KOPT-K1 (cell line): ENCODE measurements around the gene OR8D2.
"Not testable (repeated sequence)": the region's sequence is repeated elsewhere in the genome, so short reads cannot be mapped to it uniquely, and the experiment has no call there.

Source experiments
- H3K27ac ChIP-seq: fragments of 200-600 bp; sonication (generic); 2 replicates; pipeline ENCODE4 v1.5.1; 2016; ENCODE audit warnings: antibody characterized with exemption, mild to moderate bottlenecking, low read depth, low read length; ENCODE audit not compliant: poor library complexity, severe bottlenecking
- H3K36me3 ChIP-seq: fragments of 200-600 bp; sonication (generic); 2 replicates; pipeline ENCODE4 v1.5.1; 2017; ENCODE audit warnings: antibody characterized with exemption, mild to moderate bottlenecking, low read length, moderate library complexity; ENCODE audit not compliant: insufficient read depth
- H3K9me3 ChIP-seq: fragments of 200-600 bp; sonication (generic); 2 replicates; pipeline ENCODE4 v1.5.1; 2017; ENCODE audit warnings: antibody characterized with exemption, low read length, mild to moderate bottlenecking; ENCODE audit not compliant: insufficient read depth, poor library complexity, severe bottlenecking

Gene OR8D2

GRCh38 chr11:124310721-124311120, 9.3 kb downstream of the OR8D2 start:
- Histone ChIP-seq H3K36me3 (no peaks in the 10 kb centered on the region), H3K27ac (no peak overlapping the region), H3K9me3 (no peaks in the 10 kb centered on the region)

- no peak overlapping the region for H3K27ac ChIP-seq
- no peaks in the 10 kb centered on the region for H3K9me3 ChIP-seq
- H3K36me3 ChIP-seq = no peaks in the 10 kb centered on the region
Observed at GRCh38 chr11:124307093-124307492, 12.9 kb downstream of the OR8D2 start.

GRCh38 chr11:124302347-124303125, 17.5 kb downstream of the OR8D2 start:
- Histone ChIP-seq H3K36me3 (no peaks in the 10 kb centered on the region), H3K9me3 (no peaks in the 10 kb centered on the region), H3K27ac (no peak overlapping the region)

GRCh38 chr11:124301548-124301947, 18.4 kb downstream of the OR8D2 start:
- H3K9me3 ChIP-seq = no peaks in the 10 kb centered on the region
- no peak overlapping the region for H3K27ac ChIP-seq
- H3K36me3 ChIP-seq = no peaks in the 10 kb centered on the region

- Histone ChIP-seq H3K9me3 (no peaks in the 10 kb centered on the region), H3K36me3 (no peaks in the 10 kb centered on the region), H3K27ac (no peak overlapping the region)
Observed at GRCh38 chr11:124297921-124298320, 22.1 kb downstream of the OR8D2 start.

DNA sequence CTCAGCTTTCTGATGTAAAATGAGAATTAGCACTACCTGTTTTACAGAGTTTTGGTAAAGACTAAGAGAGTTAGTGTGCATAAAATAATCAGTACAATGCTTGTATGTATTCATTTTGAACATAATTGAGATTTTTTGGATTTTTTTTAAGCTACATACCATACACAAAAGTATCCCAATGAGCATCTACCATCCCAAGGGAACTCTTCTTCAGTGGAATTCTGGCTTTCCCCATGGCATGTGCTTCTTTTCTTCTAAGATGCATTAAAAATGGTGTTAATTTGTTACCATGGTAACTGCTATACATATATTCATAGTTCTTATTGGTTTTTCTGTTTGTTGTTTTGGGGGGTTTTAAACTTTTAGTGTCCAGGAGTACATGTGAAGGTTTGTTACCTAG, 24.0 kb downstream of the OR8D2 start:
- Histone ChIP-seq H3K27ac (no peak overlapping the region), H3K36me3 (no peaks in the 10 kb centered on the region), H3K9me3 (no peaks in the 10 kb centered on the region)

DNA sequence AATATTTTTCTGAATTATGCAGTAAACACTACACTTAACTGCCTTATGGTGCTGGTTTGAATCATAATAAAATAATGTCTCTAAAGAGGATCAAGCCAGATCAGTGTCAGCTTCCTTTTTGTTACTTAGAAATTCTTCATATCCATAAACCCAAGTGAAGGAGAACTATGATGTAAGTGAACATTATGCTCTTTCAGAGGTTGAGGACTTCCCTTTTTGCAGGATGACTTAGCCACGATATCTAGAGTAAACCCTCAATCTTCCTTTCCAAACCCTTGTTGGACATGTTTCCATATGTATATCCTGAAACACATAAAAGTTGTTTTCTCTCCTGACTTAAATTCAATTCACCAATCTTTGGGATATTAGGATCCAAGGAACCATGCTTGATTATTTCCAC, 25.3 kb downstream of the OR8D2 start:
- H3K27ac ChIP-seq = no peak overlapping the region
- no peaks in the 10 kb centered on the region for H3K9me3 ChIP-seq
- H3K36me3 ChIP-seq = no peaks in the 10 kb centered on the region

- Histone ChIP-seq H3K36me3 (no peaks in the 10 kb centered on the region), H3K9me3 (no peaks in the 10 kb centered on the region), H3K27ac (no peak overlapping the region)
Observed at GRCh38 chr11:124285610-124286344, 34.2 kb downstream of the OR8D2 start.

DNA sequence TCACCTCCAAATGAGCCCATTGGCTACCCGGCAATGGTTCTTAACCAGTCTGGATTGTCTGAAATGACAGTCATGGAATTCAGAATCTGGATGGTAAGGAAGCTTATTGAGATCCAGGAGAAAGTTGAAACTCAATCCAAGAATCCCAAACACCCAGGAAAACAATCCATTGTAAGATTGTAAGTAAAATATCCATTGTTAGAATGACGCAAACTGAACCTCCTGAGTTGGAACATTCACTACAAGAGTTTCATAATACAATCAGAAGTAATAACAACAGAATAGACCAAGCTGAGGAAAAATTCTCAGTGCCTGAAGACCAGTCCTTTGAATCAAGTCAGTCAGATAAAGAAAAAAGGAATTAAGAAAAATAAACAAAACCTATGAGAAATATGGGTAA, 41.7 kb downstream of the OR8D2 start:
- Histone ChIP-seq H3K27ac (no peak overlapping the region), H3K9me3 (no peaks in the 10 kb centered on the region), H3K36me3 (no peaks in the 10 kb centered on the region)

DNA sequence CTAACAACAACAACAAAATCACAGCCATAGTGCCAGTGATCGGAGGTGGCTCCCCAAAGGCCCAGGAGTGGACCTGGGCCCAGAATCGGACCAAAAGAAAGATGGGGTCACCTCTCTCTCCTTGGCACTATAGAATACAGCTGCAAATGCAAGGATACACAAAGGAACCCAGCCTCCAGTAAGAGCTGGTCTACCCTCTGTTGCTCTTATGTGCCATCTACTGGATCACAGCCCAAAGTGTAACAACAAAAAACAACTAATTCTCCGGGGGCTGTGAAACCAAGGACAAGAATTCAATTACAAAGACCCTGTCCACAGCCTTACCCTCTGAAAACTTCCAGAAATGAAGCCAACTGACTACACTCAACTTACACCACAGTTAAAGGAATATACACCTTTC, 42.2 kb downstream of the OR8D2 start:
- H3K9me3 ChIP-seq = no peaks in the 10 kb centered on the region
- no peak overlapping the region for H3K27ac ChIP-seq
- no peaks in the 10 kb centered on the region for H3K36me3 ChIP-seq

DNA sequence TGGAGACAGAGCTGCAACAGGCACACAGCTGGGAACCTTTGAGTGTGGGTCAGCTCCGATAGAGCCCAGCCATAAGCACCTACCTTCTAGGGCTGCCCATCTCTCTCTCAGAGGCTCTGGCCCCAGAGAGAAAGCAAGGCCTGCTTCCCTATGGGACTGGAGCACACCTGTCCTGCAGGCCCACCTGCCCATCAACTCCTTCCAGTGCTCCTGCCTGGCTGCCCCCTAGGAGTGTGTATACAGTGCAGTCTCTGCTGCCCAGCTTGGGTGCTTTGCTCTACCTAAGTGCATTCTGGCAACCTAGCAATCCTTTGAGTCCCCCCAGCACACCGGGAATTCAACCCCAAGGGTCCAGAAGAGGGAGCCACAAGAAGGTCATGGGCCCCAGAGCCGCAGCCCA, 42.8 kb downstream of the OR8D2 start:
- Histone ChIP-seq H3K27ac (no peak overlapping the region), H3K9me3 (no peaks in the 10 kb centered on the region), H3K36me3 (no peaks in the 10 kb centered on the region)

DNA sequence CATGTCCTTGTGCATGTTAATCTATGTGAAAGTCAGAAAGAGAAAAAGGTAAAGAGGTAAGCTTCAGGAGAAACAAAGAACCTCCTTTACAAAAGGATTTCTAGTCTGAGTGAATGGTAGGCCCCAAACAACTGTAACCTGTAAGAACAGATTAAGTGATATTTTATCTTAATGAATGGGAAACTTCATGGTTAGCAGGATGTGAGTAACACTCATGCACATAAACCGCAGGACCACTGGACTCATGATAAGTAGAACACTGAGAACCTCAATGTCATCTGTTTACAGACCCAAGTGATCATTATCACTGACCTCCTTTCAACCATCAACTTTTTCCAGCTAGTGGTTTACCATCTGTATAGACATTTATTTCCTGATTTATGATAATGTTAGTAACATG, 43.9 kb downstream of the OR8D2 start:
- H3K27ac ChIP-seq = no peak overlapping the region
- H3K9me3 ChIP-seq = no peaks in the 10 kb centered on the region
- H3K36me3 ChIP-seq = no peaks in the 10 kb centered on the region

DNA sequence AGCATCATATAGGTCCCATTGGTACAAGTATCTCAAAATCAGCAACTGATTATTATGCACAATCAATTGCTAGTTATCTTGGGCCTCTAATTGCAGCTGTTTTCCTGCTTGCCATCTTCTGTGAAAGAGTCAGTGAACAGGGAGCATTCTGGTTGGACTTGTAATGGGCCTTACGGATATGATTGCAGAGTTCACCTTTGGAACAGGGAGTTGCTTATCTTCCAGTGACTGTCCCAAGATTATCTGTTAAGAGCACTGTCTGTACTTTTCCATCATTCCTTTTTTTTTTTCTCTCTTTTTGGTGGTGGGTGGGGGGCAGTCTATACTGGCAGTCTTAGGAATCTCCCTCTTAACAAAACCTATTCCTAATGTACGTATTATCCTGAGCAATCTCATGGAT, 46.0 kb downstream of the OR8D2 start:
- no peak overlapping the region for H3K27ac ChIP-seq
- H3K9me3 ChIP-seq = no peaks in the 10 kb centered on the region
- H3K36me3 ChIP-seq = no peaks in the 10 kb centered on the region

DNA sequence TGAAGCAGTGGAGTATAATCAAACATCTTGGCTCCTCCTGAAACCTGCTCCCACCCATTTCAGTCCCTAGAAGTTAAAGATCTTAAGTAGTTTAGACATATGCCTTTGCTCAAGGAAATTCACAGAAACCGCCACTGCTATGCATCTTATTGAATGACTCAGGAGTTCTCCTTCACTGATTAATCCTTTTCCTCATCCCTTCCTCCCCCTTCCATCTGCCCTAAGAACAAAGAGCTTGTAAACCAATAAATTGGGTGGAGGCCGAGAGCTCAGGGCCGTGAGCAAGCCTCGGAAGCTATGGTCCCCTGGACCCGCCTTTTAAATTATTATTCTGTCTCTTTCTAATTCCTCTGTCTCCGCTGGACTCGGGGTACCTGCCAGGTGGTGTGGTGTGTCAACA, 49.1 kb downstream of the OR8D2 start:
- not testable (repeated sequence) for H3K36me3 ChIP-seq, H3K27ac ChIP-seq, H3K9me3 ChIP-seq
